ENCODE results near the gene ZNF518B.

DNA sequence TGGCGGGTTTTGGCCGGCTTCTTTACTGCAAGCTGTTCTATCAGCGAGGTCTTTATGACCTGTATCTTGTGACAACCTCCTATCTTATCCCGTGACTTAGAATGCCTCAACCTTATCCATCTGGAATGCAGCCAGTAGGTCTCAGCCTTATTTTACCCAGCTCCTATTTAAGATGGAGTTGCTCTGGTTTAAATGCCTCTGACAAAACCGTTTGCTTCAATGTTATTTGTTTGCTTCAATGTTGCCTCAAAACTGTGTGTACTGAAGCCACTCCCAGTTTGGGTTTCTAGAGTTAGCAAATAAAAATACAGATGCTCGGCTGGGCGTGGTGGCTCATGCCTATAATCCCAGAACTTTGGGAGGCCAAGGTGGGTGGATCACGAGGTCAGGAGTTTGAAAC is 51.6 kb downstream of the ZNF518B start:
- TF ChIP-seq, protein P1, sequence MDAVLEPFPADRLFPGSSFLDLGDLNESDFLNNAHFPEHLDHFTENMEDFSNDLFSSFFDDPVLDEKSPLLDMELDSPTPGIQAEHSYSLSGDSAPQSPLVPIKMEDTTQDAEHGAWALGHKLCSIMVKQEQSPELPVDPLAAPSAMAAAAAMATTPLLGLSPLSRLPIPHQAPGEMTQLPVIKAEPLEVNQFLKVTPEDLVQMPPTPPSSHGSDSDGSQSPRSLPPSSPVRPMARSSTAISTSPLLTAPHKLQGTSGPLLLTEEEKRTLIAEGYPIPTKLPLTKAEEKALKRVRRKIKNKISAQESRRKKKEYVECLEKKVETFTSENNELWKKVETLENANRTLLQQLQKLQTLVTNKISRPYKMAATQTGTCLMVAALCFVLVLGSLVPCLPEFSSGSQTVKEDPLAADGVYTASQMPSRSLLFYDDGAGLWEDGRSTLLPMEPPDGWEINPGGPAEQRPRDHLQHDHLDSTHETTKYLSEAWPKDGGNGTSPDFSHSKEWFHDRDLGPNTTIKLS (IDR thresholded peaks at IDR 0.05; ENCODE audit: borderline replicate concordance, low read depth): no peak
- no peak for TF ChIP-seq POLR2AphosphoS2 (IDR thresholded peaks at IDR 0.05; ENCODE audit: low read length)
- TF ChIP-seq, protein P2, sequence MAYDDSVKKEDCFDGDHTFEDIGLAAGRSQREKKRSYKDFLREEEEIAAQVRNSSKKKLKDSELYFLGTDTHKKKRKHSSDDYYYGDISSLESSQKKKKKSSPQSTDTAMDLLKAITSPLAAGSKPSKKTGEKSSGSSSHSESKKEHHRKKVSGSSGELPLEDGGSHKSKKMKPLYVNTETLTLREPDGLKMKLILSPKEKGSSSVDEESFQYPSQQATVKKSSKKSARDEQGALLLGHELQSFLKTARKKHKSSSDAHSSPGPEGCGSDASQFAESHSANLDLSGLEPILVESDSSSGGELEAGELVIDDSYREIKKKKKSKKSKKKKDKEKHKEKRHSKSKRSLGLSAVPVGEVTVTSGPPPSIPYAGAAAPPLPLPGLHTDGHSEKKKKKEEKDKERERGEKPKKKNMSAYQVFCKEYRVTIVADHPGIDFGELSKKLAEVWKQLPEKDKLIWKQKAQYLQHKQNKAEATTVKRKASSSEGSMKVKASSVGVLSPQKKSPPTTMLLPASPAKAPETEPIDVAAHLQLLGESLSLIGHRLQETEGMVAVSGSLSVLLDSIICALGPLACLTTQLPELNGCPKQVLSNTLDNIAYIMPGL (CRISPR knock-in tag; IDR thresholded peaks at IDR 0.05): no peak
- TF ChIP-seq, protein P3, sequence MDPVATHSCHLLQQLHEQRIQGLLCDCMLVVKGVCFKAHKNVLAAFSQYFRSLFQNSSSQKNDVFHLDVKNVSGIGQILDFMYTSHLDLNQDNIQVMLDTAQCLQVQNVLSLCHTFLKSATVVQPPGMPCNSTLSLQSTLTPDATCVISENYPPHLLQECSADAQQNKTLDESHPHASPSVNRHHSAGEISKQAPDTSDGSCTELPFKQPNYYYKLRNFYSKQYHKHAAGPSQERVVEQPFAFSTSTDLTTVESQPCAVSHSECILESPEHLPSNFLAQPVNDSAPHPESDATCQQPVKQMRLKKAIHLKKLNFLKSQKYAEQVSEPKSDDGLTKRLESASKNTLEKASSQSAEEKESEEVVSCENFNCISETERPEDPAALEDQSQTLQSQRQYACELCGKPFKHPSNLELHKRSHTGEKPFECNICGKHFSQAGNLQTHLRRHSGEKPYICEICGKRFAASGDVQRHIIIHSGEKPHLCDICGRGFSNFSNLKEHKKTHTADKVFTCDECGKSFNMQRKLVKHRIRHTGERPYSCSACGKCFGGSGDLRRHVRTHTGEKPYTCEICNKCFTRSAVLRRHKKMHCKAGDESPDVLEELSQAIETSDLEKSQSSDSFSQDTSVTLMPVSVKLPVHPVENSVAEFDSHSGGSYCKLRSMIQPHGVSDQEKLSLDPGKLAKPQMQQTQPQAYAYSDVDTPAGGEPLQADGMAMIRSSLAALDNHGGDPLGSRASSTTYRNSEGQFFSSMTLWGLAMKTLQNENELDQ (CRISPR knock-in tag; IDR thresholded peaks at IDR 0.05; ENCODE audit: borderline replicate concordance): no peak
- no peak for TF ChIP-seq ZNF217 (CRISPR knock-in tag; IDR thresholded peaks at IDR 0.05)
- TF ChIP-seq RFX5 (IDR thresholded peaks at IDR 0.05; ENCODE audit: low read depth, low read length): no peak
- no peak for TF ChIP-seq MAFK (IDR thresholded peaks at IDR 0.05; ENCODE audit: low read length)
- TF ChIP-seq, protein P4, sequence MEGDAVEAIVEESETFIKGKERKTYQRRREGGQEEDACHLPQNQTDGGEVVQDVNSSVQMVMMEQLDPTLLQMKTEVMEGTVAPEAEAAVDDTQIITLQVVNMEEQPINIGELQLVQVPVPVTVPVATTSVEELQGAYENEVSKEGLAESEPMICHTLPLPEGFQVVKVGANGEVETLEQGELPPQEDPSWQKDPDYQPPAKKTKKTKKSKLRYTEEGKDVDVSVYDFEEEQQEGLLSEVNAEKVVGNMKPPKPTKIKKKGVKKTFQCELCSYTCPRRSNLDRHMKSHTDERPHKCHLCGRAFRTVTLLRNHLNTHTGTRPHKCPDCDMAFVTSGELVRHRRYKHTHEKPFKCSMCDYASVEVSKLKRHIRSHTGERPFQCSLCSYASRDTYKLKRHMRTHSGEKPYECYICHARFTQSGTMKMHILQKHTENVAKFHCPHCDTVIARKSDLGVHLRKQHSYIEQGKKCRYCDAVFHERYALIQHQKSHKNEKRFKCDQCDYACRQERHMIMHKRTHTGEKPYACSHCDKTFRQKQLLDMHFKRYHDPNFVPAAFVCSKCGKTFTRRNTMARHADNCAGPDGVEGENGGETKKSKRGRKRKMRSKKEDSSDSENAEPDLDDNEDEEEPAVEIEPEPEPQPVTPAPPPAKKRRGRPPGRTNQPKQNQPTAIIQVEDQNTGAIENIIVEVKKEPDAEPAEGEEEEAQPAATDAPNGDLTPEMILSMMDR (IDR thresholded peaks at IDR 0.05 in 2 of 3, conservative IDR thresholded peaks at IDR 0.05 in 1 of 3; ENCODE audit: insufficient read depth in 2 of 3, low read depth in 1 of 3, low read length in 3 of 3): no peak
- TF ChIP-seq SIN3A (IDR thresholded peaks at IDR 0.05; ENCODE audit: borderline replicate concordance in 2 of 2, control insufficient read depth in 1 of 2, low read depth in 2 of 2, low read length in 2 of 2): no peak
- TF ChIP-seq RHOXF2B (CRISPR knock-in tag; conservative IDR thresholded peaks at IDR 0.05): no peak

All from K562 (cell line).